ENCODE results near the gene ERO1A.

DNA sequence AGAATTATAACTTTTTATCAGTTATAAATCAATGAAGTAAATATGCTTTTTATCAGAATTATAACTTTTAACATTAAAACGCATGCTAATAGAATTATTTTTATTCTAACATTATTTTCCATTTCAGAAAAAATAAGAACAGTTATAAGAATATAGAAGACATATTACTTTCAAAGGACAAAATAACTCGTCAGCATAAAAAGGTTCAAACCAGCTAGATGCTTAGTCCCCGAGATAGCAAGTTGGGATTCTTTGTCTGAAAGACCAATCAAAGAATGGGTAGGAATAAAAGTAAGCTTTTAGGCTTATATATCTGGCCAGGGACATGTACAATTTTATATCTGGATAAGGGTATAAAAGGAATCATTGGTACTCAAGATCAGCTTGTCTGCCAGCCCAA lies 76.8 kb downstream of the ERO1A start:
- TF ChIP-seq EZH2 (IDR thresholded peaks at IDR 0.05; ENCODE audit: low read depth) = no peak
- TF ChIP-seq, protein P1, sequence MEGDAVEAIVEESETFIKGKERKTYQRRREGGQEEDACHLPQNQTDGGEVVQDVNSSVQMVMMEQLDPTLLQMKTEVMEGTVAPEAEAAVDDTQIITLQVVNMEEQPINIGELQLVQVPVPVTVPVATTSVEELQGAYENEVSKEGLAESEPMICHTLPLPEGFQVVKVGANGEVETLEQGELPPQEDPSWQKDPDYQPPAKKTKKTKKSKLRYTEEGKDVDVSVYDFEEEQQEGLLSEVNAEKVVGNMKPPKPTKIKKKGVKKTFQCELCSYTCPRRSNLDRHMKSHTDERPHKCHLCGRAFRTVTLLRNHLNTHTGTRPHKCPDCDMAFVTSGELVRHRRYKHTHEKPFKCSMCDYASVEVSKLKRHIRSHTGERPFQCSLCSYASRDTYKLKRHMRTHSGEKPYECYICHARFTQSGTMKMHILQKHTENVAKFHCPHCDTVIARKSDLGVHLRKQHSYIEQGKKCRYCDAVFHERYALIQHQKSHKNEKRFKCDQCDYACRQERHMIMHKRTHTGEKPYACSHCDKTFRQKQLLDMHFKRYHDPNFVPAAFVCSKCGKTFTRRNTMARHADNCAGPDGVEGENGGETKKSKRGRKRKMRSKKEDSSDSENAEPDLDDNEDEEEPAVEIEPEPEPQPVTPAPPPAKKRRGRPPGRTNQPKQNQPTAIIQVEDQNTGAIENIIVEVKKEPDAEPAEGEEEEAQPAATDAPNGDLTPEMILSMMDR (conservative IDR thresholded peaks at IDR 0.05) = no peak
